ENCODE data around the gene TMIE. TPM values are rescaled to one million over a fixed set of nuclear protein-coding genes. Genes with fewer than 3 reads are reported as not detected.

Gene TMIE
- polyA plus RNA-seq, 1 donor (not counting 4 experiments of a cell fraction or from before 2014, with no cell fraction given), result 0.07 TPM

- Histone ChIP-seq H3K4me1 (ENCODE audit: control insufficient read depth, extremely low read depth, insufficient read depth, low read length) (no peaks in the 10 kb centered on the region), H3K27me3 (ENCODE audit: control insufficient read depth, extremely low read depth, insufficient read depth, low read length) (no peaks in the 10 kb centered on the region), H3K79me2 (ENCODE audit: control insufficient read depth, insufficient read depth, low read length) (no peaks in the 10 kb centered on the region), H4K20me1 (ENCODE audit: control insufficient read depth, extremely low read depth, insufficient read depth, low read length) (no peaks in the 10 kb centered on the region), H3K9ac (ENCODE audit: control insufficient read depth, extremely low read depth, insufficient read depth, low read length) (no peak overlapping the region), H3K9me3 (ENCODE audit: control insufficient read depth, low read depth, low read length) (no peaks in the 10 kb centered on the region), H3K9me1 (ENCODE audit: control insufficient read depth, extremely low read depth, insufficient read depth, low read length) (no peaks in the 10 kb centered on the region), H3K4me2 (ENCODE audit: control insufficient read depth, extremely low read depth, insufficient read depth, low read depth, low read length) (no peak overlapping the region), H3K4me3 (ENCODE audit: control insufficient read depth in 2 of 3, extremely low read depth in 1 of 3, insufficient read depth in 2 of 3, low read depth in 1 of 3, low read length in 3 of 3) (no peak overlapping the region), H2AFZ (ENCODE audit: control insufficient read depth, low read length) (no peak overlapping the region), H3K36me3 (ENCODE audit: control insufficient read depth in 2 of 2, extremely low read depth in 1 of 2, insufficient read depth in 2 of 2, low read length in 2 of 2) (peaks cover 59 to 71% of the 10 kb centered on the region in 2 experiments), H3K27ac (ENCODE audit: control insufficient read depth, insufficient read depth, low read length) (no peak overlapping the region)
- DNase-seq (ENCODE audit: low read depth, low spot score), result no peak
- dilution Hi-C loops (cut with MboI; ENCODE audit: extremely low pct_ligation_motif_present, low sequenced_read_pairs), result no loop called here
- FAIRE-seq, result no peak
- no peak for TF ChIP-seq EZH2 (IDR thresholded peaks at IDR 0.05; ENCODE audit: low read length)
- TF ChIP-seq, protein P1, sequence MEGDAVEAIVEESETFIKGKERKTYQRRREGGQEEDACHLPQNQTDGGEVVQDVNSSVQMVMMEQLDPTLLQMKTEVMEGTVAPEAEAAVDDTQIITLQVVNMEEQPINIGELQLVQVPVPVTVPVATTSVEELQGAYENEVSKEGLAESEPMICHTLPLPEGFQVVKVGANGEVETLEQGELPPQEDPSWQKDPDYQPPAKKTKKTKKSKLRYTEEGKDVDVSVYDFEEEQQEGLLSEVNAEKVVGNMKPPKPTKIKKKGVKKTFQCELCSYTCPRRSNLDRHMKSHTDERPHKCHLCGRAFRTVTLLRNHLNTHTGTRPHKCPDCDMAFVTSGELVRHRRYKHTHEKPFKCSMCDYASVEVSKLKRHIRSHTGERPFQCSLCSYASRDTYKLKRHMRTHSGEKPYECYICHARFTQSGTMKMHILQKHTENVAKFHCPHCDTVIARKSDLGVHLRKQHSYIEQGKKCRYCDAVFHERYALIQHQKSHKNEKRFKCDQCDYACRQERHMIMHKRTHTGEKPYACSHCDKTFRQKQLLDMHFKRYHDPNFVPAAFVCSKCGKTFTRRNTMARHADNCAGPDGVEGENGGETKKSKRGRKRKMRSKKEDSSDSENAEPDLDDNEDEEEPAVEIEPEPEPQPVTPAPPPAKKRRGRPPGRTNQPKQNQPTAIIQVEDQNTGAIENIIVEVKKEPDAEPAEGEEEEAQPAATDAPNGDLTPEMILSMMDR (optimal IDR thresholded peaks at IDR 0.05 in 1 of 3, IDR thresholded peaks at IDR 0.05 in 1 of 3, conservative IDR thresholded peaks at IDR 0.05 in 1 of 3; ENCODE audit: extremely low read depth in 1 of 3, insufficient read depth in 2 of 3, low read length in 3 of 3), result no peak
These were observed 24.4 kb upstream of the TMIE start for GRCh38 chr3:46676601-46677410.

DNA sequence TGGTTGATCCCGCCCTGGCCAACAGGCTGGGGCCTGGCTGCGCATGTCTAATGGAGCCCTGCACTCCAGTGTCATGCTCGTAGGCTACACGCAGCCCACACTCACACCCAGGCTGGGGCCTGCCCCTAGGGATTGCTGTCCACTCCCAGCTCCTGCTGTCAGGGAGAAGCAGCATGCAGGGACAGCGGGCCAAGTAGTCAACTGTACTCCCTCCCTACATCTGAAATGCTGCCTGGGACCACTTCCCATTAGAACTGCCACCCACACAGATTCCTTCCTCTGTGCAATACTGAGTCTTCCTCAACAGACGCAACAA, 23.8 kb upstream of the TMIE start:
- Histone ChIP-seq H3K4me1 (ENCODE audit: control insufficient read depth, extremely low read depth, insufficient read depth, low read length) (no peaks in the 10 kb centered on the region), H2AFZ (ENCODE audit: control insufficient read depth, low read length) (no peak overlapping the region), H3K9me1 (ENCODE audit: control insufficient read depth, extremely low read depth, insufficient read depth, low read length) (no peaks in the 10 kb centered on the region), H3K9ac (ENCODE audit: control insufficient read depth, extremely low read depth, insufficient read depth, low read length) (no peak overlapping the region), H3K4me2 (ENCODE audit: control insufficient read depth, extremely low read depth, insufficient read depth, low read depth, low read length) (no peak overlapping the region), H3K9me3 (ENCODE audit: control insufficient read depth, low read depth, low read length) (no peaks in the 10 kb centered on the region), H3K4me3 (ENCODE audit: control insufficient read depth in 2 of 3, extremely low read depth in 1 of 3, insufficient read depth in 2 of 3, low read depth in 1 of 3, low read length in 3 of 3) (no peak overlapping the region), H4K20me1 (ENCODE audit: control insufficient read depth, extremely low read depth, insufficient read depth, low read length) (no peaks in the 10 kb centered on the region), H3K36me3 (ENCODE audit: control insufficient read depth in 2 of 2, extremely low read depth in 1 of 2, insufficient read depth in 2 of 2, low read length in 2 of 2) (peaks cover 61 to 75% of the 10 kb centered on the region in 2 experiments), H3K79me2 (ENCODE audit: control insufficient read depth, insufficient read depth, low read length) (no peaks in the 10 kb centered on the region), H3K27me3 (ENCODE audit: control insufficient read depth, extremely low read depth, insufficient read depth, low read length) (no peaks in the 10 kb centered on the region), H3K27ac (ENCODE audit: control insufficient read depth, insufficient read depth, low read length) (no peak overlapping the region)
- TF ChIP-seq, protein P1 (optimal IDR thresholded peaks at IDR 0.05 in 1 of 3, IDR thresholded peaks at IDR 0.05 in 1 of 3, conservative IDR thresholded peaks at IDR 0.05 in 1 of 3; ENCODE audit: extremely low read depth in 1 of 3, insufficient read depth in 2 of 3, low read length in 3 of 3), result no peak
- no peak for TF ChIP-seq EZH2 (IDR thresholded peaks at IDR 0.05; ENCODE audit: low read length)
- FAIRE-seq, result no peak
- DNase-seq (ENCODE audit: low read depth, low spot score), result no peak
- dilution Hi-C loops (cut with MboI; ENCODE audit: extremely low pct_ligation_motif_present, low sequenced_read_pairs), result no loop called here
